ENCODE results near the gene PODXL2. TPM values are rescaled to one million over a fixed set of nuclear protein-coding genes. Genes with fewer than 3 reads are reported as not detected.

PODXL2 gene
- total RNA-seq, 2 experiments from 2014 or later = 4.0 to 4.2 TPM

DNA sequence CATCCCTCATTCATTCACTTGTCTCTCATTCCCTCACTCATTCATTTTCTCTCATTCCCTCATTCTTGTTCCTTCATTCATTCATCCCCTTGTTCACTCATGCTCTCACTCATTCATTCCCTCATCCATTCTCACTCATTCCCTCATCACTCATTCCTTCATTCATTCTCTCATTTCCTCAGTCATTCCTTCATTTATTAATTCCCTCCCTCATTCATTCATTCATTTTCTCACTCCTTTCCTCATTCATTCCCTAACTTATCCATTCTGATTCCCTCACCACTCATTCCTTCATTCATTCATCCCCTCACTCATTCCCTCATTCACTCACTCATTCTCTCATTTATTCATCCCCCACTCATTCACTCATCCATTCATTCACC, 57.5 kb downstream of the PODXL2 start:
- H3K4me1 ChIP-seq (ENCODE audit: insufficient read depth, low read length) = peaks cover 7% of the 10 kb centered on the region
- Mint-ChIP-seq H3K4me3 (no peak overlapping the region), H3K4me1 (ENCODE audit: low read depth) (peaks cover 11% of the 10 kb centered on the region), H3K9me3 (no peaks in the 10 kb centered on the region), H3K27me3 (no peaks in the 10 kb centered on the region), H3K27ac (no peak overlapping the region), H3K36me3 (ENCODE audit: low read depth) (no peaks in the 10 kb centered on the region)
- DNase-seq (no peak), ATAC-seq (ENCODE audit: poor library complexity) (no peak)
- POLR2A ChIA-PET = no interaction called here
- H3K4me3 ChIP-seq (ENCODE audit: low read length) = no peak overlapping the region
- no peaks in the 10 kb centered on the region for H3K9me3 ChIP-seq (ENCODE audit: control insufficient read depth in 1 of 2, insufficient read depth in 1 of 2, low read length in 2 of 2)
- no peaks in the 10 kb centered on the region for H3K36me3 ChIP-seq (ENCODE audit: insufficient read depth, low read length)
- H3K27ac ChIP-seq (ENCODE audit: low read depth in 1 of 2, low read length in 2 of 2) = no peak overlapping the region
- intact Hi-C loops (cut with DNase I, micrococcal nuclease) = no loop called here
- CTCF ChIA-PET = no interaction called here
- TF ChIP-seq CTCF (IDR thresholded peaks at IDR 0.05) = no peak
- H3K27me3 ChIP-seq (ENCODE audit: control insufficient read depth in 1 of 2, insufficient read depth in 2 of 2, low read length in 2 of 2) = no peaks in the 10 kb centered on the region

DNA sequence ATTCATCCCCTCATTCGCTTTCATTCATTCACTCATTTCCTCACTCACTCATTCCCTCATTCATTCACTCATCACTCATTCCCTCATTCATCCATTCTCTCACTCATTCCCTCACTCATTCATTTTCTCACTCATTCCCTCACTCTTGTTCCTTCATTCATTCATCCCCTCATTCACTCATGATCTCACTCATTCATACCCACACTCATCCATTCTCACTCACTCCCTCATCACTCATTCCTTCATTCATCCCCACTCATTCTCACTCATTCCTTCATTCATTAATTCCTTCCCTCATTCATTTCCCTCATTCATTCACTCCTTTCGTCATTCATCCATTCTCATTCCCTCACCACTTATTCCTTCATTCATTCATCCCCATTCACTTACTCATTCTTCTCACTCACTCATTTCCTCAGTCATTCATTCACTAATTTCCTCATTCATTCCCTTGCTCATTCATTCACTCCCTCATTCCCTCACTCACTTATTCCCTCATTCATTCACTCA, 58.3 kb downstream of the PODXL2 start:
- H3K4me1 Mint-ChIP-seq (ENCODE audit: low read depth) = peaks cover 9% of the 10 kb centered on the region
- ATAC-seq (ENCODE audit: poor library complexity) (no peak), DNase-seq (no peak)
- H3K27ac ChIP-seq (ENCODE audit: low read depth in 1 of 2, low read length in 2 of 2) = no peak overlapping the region
- H3K36me3 ChIP-seq (ENCODE audit: insufficient read depth, low read length) = no peaks in the 10 kb centered on the region
- no peaks in the 10 kb centered on the region for H3K27me3 Mint-ChIP-seq
- ChIA-PET POLR2A (no interaction called here), CTCF (no interaction called here)
- no peaks in the 10 kb centered on the region for H3K9me3 Mint-ChIP-seq
- intact Hi-C loops (cut with DNase I, micrococcal nuclease) = no loop called here
- no peak overlapping the region for H3K27ac Mint-ChIP-seq
- H3K36me3 Mint-ChIP-seq (ENCODE audit: low read depth) = no peaks in the 10 kb centered on the region
- no peak overlapping the region for H3K4me3 ChIP-seq (ENCODE audit: low read length)
- TF ChIP-seq CTCF (IDR thresholded peaks at IDR 0.05) = no peak
- H3K27me3 ChIP-seq (ENCODE audit: control insufficient read depth in 1 of 2, insufficient read depth in 2 of 2, low read length in 2 of 2) = no peaks in the 10 kb centered on the region
- H3K4me1 ChIP-seq (ENCODE audit: insufficient read depth, low read length) = peaks cover 7% of the 10 kb centered on the region
- H3K4me3 Mint-ChIP-seq = no peak overlapping the region
- no peaks in the 10 kb centered on the region for H3K9me3 ChIP-seq (ENCODE audit: control insufficient read depth in 1 of 2, insufficient read depth in 1 of 2, low read length in 2 of 2)

DNA sequence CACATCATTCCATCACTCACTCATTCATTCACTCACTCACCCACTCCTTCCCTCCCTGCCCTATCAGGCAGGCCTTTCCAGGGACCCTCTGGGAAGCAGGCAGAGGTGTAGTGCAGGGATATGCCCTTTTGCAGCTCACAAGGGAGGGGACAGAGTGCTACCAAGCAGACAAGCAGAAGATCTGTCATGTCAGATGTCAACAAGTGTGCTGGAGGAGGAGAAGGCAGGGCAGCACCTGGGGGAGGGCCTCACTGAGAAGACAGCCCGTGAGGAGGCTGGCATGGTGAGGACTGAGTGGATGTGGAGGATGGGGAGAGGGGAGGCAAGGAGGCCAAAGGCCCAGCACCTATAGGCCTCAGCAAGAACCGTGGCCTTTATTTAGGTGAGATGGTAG, 59.0 kb downstream of the PODXL2 start:
- TF ChIP-seq CTCF (IDR thresholded peaks at IDR 0.05) = no peak
- H3K27me3 Mint-ChIP-seq = no peaks in the 10 kb centered on the region
- CTCF ChIA-PET = interaction anchor here (1.0 kb wide), 1 partner anchor 113 kb away, joined by 3 read pairs; no protein-coding TSS in a partner anchor
- H3K27me3 ChIP-seq (ENCODE audit: control insufficient read depth in 1 of 2, insufficient read depth in 2 of 2, low read length in 2 of 2) = no peaks in the 10 kb centered on the region
- H3K4me1 ChIP-seq (ENCODE audit: insufficient read depth, low read length) = peaks cover 7% of the 10 kb centered on the region
- ATAC-seq (ENCODE audit: poor library complexity) (no peak), DNase-seq (peak in 1 of 14 experiments; percentile 11)
- no peaks in the 10 kb centered on the region for H3K9me3 Mint-ChIP-seq
- POLR2A ChIA-PET = interaction anchor here (2.2 kb wide), 1 partner anchor 15 kb away, joined by 5 read pairs; the partner anchor contains the start of gene ABTB1
- H3K27ac Mint-ChIP-seq = no peak overlapping the region
- intact Hi-C loops (cut with DNase I, micrococcal nuclease) = no loop called here
- no peaks in the 10 kb centered on the region for H3K9me3 ChIP-seq (ENCODE audit: control insufficient read depth in 1 of 2, insufficient read depth in 1 of 2, low read length in 2 of 2)
- H3K4me3 ChIP-seq (ENCODE audit: low read length) = no peak overlapping the region
- no peaks in the 10 kb centered on the region for H3K36me3 Mint-ChIP-seq (ENCODE audit: low read depth)
- H3K36me3 ChIP-seq (ENCODE audit: insufficient read depth, low read length) = no peaks in the 10 kb centered on the region
- H3K4me1 Mint-ChIP-seq (ENCODE audit: low read depth) = peaks cover 9% of the 10 kb centered on the region
- no peak overlapping the region for H3K4me3 Mint-ChIP-seq
- H3K27ac ChIP-seq (ENCODE audit: low read depth in 1 of 2, low read length in 2 of 2) = no peak overlapping the region

All from CD4-positive, alpha-beta T cell (primary cell).